HG03108 (cell line): ENCODE results near the gene CCN2.
"Not testable (repeated sequence)": the region's sequence is repeated elsewhere in the genome, so short reads cannot be mapped to it uniquely, and the experiment has no call there.

Experiments
- ATAC-seq: cut with Tn5 transposase; IDR thresholded peaks from one replicate; pipeline ENCODE4 v1.9.1; 2021; ENCODE audit warnings: moderate library complexity; ENCODE audit not compliant: unreplicated experiment

Gene CCN2

DNA sequence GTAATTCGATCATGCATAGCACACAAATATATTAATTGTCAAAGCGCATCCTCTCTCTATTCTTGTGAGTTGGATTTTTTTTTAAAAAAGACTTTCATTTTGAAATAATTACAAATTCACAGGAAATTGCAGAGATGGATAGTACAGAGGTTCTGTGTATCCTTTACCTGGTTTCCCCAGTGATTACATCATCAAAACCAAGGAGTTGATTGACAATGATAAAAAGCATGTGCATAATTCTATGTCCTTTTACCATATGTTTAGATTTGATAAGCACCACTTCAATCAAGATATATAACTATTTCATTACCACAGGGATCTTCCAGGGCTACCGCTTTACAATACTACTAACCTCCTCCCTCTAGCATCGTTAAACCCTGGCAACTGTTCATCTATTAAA, 40.2 kb downstream of the CCN2 start:
- no peak for ATAC-seq

DNA sequence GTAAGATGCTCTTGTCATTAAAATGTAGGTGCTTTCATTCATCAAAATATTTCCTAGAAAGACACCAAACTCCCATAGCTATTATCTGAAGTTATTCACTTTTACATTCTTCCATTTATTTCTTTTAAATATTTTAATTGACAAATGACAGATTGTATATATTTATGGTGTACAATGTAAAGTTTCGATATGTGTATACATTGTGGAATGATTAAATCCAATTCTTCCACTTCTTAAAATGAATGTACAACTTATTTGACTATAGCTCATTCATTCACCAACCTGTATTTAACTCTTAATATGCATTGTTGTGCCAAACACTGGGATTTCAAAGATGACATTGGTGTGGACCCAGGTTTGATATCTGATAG, 41.0 kb downstream of the CCN2 start:
- ATAC-seq = no peak

DNA sequence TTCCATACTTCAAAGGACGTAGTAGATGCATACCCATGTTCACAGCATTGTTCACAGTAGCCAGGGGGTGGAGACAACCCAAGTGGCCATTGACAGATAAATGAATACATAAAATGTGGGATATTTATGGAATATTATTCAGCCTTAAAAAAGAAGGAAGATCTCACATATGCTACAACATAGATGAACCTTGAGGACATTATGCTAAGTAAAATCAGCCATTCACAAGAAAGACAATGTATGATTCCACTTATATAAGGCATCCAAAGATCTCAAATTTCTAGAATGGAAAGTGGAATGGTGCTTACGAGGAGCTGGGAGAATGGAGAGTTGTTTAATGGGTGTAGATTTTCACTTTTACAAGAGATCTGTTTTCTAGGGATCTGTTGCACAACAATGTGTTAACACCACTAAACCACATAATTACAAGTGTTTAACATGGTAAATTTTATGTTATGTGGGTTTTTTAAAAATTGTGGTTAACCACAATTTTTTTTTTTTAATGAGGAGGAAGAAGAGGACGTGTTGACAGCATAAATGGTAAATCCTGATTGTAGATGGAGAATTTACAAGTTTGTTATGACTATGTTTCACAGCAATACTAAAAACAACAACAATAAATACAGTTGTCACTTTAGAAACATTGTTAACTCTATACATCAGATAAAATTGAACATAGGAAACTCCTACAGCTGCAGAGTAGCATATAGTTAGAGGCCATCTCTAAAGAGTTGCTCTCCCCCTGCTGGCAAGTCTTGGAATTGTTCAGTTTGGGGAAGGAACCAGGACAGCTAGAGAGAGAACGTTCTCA, 41.6 kb downstream of the CCN2 start:
- peak; percentile 93 for ATAC-seq

DNA sequence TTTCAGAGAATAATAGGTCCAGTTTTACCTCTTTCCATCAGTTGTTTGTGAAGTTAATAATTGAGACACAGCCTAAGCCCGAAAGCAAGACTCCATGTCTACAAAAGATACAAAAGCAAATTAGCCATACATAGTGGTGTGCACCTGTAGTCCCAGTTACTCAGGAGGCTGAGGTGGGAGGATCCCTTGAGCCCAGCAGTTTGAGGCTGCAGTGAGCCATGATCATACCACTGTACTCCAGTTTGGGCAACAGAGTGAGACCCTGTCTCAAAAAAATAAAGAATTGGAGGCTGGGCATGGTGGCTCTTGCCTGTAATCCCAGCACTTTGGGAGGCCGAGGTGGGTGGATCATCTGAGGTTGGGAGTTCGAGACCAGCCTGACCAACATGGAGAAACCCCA, 42.4 kb downstream of the CCN2 start:
- ATAC-seq = not testable (repeated sequence)

DNA sequence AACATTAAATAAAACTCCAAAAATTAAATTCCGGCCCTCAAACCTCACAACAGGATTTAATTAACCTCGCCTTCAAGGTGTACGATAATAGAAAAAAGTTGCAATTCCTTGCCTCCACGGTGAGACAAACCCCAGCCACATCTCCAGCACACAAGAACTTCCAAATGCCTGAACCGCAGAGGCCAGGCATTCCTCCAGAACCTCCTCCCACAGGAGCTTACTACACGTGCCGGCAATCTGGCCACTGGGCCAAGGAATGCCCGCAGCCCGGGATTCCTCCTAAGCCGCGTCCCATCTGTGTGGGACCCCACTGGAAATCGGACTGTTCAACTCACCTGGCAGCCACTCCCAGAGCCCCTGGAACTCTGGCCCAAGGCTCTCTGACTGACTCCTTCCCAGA, 47.4 kb downstream of the CCN2 start:
- ATAC-seq = not testable (repeated sequence)

DNA sequence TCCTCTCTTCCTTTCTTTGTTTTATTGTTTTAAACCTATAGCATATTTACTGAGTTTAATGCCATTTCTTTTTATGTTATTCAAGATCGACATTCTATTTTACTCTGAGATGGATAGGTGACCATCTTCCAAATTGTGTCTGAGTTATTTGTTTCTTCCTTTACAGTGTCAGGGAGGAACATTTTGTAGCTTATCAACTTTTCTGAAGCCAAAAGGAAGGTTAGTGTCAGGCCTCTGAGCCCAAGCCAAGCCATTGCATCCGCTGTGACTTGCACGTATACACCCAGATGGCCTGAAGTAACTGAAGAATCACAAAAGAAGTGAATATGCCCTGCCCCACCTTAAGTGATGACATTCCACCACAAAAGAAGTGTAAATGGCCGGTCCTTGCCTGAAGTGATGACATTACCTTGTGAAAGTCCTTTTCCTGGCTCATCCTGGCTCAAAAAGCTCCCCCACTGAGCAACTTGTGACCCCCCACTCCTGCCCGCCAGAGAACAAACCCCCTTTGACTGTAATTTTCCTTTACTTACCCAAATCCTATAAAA, 49.8 kb downstream of the CCN2 start:
- ATAC-seq = not testable (repeated sequence)

DNA sequence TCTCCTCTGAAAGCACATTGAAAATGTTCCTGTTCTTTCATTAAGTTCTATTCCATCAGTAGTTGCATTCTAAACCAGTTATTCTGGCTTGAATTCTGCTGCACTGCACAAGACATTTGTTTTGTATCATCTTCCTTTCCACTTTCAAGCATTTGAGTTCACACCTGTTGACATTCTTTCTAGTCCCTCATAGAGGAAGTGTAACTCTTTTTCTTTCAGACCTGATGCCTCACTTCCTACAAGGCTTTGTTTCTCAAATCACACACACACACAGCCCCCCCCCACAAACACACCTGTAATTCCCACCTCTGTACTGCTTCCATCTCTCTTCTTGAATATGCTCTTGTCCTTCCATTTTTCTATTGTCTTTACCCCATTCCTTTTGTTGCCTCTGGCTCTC, 50.9 kb downstream of the CCN2 start:
- no peak for ATAC-seq

DNA sequence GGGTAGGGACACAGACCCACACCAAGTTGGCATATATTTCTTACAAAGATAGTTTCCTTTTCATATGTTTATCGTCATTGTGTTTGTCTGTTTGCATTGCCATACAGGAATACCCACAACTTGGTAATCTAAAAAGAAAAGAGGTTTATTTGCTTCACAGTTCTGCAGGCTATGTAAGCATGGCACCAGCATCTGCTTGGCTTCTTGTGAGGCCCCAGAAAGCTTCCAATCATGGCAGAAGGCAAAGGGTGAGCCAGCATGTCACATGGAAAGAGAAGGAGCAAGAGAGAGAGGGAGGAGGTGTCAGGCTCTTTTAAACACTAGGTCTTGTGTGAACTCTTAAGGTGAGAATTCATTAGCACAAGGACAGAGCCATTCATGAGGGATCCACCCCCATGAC, 52.5 kb downstream of the CCN2 start:
- no peak for ATAC-seq
